Posterior cingulate gyrus (tissue), 11 donors: Measurements from ENCODE around the gene SHISA3.

Experiments
- DNase-seq, 10 donors: peaks; one replicate each; pipeline versions ENCODE4 v3.0.0 to v3.0.0-alpha.2; 2020 to 2021; ENCODE audit warnings: mixed read lengths in 3 of 10
- intact Hi-C: fragments of 100-400 bp; cut with DNase I; formaldehyde crosslinking; loops from one replicate; pipeline ENCODE4 v1.15.1; 2023

SHISA3 gene

DNA sequence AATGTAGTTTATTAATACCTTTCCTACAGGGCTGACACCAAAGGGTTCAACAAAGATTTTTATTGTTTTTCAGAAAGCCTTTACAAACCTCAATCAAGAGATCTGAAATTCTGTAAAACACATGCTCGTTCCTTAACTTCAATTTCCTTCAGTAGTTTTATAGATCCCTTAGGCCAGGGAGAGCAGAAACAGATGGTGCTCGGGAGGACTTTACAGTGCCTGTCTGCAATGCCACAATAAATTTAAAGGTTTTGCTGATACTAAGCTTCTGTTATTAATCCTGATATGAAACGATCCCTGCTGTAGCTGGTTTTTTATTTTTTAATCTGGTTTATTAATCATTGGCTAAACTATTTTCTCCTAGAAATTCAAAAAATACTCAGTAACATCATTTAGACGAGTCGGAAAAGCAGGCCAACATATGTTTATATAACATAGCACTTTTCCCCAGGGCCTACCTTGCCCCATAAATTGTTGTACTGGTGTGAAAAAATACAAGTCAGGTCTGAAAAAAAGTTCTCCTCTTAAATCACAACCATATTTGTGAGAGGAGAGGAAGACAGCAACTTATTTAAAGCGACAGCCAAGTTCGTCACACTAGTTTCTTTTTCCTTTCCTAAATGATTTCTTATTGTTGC is 39.8 kb downstream of the SHISA3 start:
- DNase-seq: no peak
- intact Hi-C loops: no loop called here

GRCh38 chr4:42440083-42440482 is 42.8 kb downstream of the SHISA3 start:
- intact Hi-C loops: no loop called here
- DNase-seq: no peak

- DNase-seq: no peak
- intact Hi-C loops: no loop called here
These were observed 45.3 kb downstream of the SHISA3 start for GRCh38 chr4:42442601-42443000.

GRCh38 chr4:42445038-42445437 is 47.8 kb downstream of the SHISA3 start:
- DNase-seq: no peak
- intact Hi-C loops: no loop called here

GRCh38 chr4:42446823-42447222 is 49.5 kb downstream of the SHISA3 start:
- DNase-seq: no peak
- intact Hi-C loops: no loop called here
